GM10248 (cell line): ENCODE measurements around the gene SPATA18.

Experiments
- CTCF ChIA-PET: fragments of 300-600 bp; sonication (Branson Sonifier 250); formaldehyde crosslinking; extraction: SDS; loops from one replicate; lab custom pipeline; 2021; ENCODE audit warnings: antibody characterized with exemption; lab: Yijun Ruan, JAX
- POLR2A ChIA-PET: fragments of 350-650 bp; sonication (Branson Sonifier 250); formaldehyde crosslinking; extraction: SDS; loops from one replicate; lab custom pipeline; 2020; ENCODE audit warnings: antibody characterized with exemption; lab: Yijun Ruan, JAX
- DNase-seq: peaks from one replicate; pipeline ENCODE4 v3.0.0; 2012; ENCODE audit errors: extremely low spot score
- TF ChIP-seq, protein P1 (sequence below): IDR thresholded peaks from 2 replicates; pipeline ENCODE4 v1.5.1; 2012; ENCODE audit warnings: mild to moderate bottlenecking, low read depth; ENCODE audit errors: extremely low read depth, missing control alignments, control extremely low read depth

Gene SPATA18, protein sequence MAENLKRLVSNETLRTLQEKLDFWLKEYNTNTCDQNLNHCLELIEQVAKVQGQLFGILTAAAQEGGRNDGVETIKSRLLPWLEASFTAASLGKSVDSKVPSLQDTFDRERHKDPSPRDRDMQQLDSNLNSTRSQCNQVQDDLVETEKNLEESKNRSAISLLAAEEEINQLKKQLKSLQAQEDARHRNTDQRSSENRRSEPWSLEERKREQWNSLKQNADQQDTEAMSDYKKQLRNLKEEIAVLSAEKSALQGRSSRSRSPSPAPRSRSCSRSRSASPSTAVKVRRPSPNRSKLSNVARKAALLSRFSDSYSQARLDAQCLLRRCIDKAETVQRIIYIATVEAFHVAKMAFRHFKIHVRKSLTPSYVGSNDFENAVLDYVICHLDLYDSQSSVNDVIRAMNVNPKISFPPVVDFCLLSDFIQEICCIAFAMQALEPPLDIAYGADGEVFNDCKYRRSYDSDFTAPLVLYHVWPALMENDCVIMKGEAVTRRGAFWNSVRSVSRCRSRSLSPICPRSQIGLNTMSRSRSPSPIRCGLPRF

DNA sequence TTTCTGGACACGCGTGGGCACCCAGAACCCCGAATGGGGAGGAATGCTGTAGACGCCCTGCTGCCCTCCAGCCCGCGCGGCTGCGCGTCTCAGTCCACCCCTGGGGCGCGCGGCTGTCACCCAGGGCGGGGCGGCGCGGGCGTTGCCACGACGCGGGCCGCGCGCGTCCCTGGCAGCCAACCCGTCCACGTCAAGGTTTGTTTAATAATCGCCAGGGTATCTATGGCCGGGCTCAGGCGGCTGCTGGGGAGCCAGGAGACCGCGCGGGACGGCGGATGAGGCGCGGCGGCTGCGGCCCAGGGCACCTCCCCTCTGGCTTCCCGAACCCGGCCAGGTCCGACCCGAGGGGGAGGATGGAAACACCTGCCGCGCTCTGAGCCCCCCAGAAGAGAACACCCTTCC, at the start of gene SPATA18:
SPATA18 (plus strand) TSS at position 92 of the 402 bp plus-strand sequence. CDS start 401 bp downstream, outside the sequence.
- POLR2A ChIA-PET: no interaction called here
- DNase-seq: peak; percentile 49
- CTCF ChIA-PET: no interaction called here

DNA sequence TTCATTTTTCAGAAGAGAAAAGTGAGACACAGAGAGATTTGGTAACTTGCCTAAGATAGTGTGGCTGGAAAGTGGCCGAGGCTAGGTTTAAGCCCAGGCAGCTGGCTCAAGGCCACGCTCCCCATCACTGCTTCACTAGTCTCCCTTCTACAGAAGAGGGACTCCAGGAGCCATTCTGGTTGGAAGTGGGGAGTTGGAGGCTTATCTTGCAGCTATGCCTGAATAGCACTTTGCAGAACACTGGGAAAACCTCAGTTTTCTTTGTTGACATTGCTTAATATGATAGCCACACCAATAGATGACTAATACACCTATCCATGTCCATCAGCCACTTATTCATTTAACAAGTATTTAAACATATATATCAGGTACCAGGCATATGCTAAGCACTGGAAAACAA, 49.5 kb upstream of the SPATA18 start:
- ChIA-PET CTCF (no interaction called here), POLR2A (no interaction called here)
- TF ChIP-seq, protein P1, sequence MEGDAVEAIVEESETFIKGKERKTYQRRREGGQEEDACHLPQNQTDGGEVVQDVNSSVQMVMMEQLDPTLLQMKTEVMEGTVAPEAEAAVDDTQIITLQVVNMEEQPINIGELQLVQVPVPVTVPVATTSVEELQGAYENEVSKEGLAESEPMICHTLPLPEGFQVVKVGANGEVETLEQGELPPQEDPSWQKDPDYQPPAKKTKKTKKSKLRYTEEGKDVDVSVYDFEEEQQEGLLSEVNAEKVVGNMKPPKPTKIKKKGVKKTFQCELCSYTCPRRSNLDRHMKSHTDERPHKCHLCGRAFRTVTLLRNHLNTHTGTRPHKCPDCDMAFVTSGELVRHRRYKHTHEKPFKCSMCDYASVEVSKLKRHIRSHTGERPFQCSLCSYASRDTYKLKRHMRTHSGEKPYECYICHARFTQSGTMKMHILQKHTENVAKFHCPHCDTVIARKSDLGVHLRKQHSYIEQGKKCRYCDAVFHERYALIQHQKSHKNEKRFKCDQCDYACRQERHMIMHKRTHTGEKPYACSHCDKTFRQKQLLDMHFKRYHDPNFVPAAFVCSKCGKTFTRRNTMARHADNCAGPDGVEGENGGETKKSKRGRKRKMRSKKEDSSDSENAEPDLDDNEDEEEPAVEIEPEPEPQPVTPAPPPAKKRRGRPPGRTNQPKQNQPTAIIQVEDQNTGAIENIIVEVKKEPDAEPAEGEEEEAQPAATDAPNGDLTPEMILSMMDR: no peak
- no peak for DNase-seq

More for the DNA sequence above, at the start of gene SPATA18:
- TF ChIP-seq, protein P1: no peak

DNA sequence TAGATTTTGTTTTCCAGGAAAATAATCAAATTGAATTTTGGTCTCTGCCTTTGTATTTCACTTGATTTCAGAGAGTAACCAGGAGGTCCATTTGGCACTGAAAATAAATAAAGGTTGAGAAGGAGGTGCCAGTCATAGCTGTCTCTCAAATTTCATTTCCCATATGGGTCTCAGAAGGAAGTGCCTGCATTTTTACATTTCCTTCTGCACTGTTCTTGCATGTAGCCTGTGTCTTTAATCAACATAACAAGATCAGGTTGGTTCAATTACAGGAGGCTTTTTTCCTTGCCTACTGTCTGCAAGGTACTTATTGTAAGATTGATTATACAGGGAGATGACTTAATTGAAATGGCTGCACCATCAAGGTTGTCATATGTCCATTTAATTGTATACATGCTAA, 46.7 kb upstream of the SPATA18 start:
- no peak for DNase-seq
- ChIA-PET CTCF (no interaction called here), POLR2A (no interaction called here)
- TF ChIP-seq, protein P1: no peak

DNA sequence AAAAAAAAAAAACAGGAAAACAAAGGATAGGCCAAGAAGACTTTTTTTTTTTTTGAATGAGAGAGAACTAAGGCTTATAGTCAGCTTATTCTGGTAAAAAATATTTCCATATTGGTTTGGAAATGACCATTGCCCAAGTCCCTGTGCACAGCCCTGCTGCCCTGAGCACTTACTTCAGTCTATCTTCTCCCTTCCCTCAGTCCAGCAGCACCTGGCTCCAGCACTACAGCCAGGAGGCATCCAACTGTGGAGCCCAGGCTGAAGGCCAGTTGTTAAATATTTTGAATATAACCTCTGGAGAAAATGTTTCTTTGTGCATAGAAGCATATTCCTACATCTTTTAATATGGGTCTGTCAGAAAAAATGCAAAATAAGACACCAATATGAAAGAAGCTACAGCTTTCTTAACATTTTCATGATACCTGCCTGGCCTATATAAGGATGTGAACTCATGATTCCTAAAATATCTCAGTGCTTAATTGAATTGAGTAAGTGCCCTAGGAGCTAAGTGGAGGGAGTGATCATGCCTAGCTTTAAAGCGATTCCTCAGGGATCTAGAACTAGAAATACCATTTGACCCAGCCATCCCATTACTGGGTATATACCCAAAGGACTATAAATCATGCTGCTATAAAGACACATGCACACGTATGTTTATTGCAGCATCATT, 45.4 kb upstream of the SPATA18 start:
- ChIA-PET CTCF (interaction anchor here (1.1 kb wide), 1 partner anchor 24 kb away, joined by 3 read pairs; no protein-coding TSS in a partner anchor), POLR2A (interaction anchor here (0.6 kb wide), 1 partner anchor 47 kb away, joined by 5 read pairs; no protein-coding TSS in a partner anchor)
- TF ChIP-seq, protein P1: no peak
- DNase-seq: no peak

DNA sequence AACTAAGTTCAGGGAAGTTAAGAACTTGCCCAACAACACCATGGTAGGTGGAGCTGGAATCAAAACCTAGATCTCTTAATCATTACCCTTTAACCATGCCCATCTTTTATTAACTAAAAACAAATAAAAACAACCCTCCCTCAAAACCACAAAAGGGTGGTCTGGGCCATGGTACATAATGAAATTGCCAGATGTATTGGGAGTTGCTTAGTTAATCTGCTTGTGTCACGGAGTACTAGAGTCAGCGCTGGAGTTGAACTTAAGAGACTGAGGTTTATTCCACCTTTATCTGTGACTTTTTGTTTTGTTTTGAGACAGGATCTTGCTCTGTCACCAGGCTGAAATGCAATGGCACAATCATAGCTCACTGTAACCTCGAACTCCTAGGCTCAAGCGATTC, 44.2 kb upstream of the SPATA18 start:
- POLR2A ChIA-PET: no interaction called here
- TF ChIP-seq, protein P1: no peak

DNA sequence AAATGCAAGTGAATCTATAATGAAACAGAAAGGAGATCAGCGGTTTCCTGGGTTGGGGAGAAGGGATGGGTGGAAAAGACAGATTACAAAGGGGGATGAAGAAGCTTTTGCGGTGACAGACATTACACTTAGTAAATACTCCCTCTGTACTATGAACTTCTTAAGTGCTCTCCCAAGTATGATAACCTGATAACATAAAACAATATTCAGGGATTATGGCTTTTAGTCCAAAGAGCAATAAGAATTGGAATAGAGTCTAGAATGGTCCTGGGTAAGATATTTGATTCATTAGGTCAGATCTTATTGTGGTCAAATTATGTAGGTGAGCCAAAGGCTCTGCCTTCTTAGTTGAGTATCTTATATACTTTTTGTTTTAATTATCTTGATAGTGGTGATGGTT, 40.1 kb upstream of the SPATA18 start:
- CTCF ChIA-PET: no interaction called here
- DNase-seq: no peak
- TF ChIP-seq, protein P1: no peak
- POLR2A ChIA-PET: no interaction called here

More for the DNA sequence above, 44.2 kb upstream of the SPATA18 start:
- CTCF ChIA-PET: no interaction called here
- no peak for DNase-seq
